Thoracic aorta (tissue), 2 donors: ENCODE data around the gene TMEM269. TPM values are rescaled to one million over a fixed set of nuclear protein-coding genes. Genes with fewer than 3 reads are reported as not detected.
"Not testable (repeated sequence)": the region's sequence is repeated elsewhere in the genome, so short reads cannot be mapped to it uniquely, and the experiment has no call there.

Experiments used
- ATAC-seq: fragments of 150-250 bp; one replicate; pipeline ENCODE4 v1.8.0; 2017; ENCODE audit warnings: low read depth; ENCODE audit not compliant: insufficient number of reproducible peaks, low FRiP score
- DNase-seq: peaks from one replicate; pipeline ENCODE4 v3.0.0-alpha.2; 2020; ENCODE audit warnings: low spot score
- H3K27ac ChIP-seq, 2 donors: fragments of 200-600 bp; sonication (generic); 1 replicate in 1 of 2; 2 replicates in 1 of 2; pipeline ENCODE4 v1.5.1; 2016; ENCODE audit warnings: mild to moderate bottlenecking in 2 of 2, moderate library complexity in 2 of 2
- H3K27me3 ChIP-seq: fragments of 200-600 bp; sonication (generic); replicated peaks from 2 replicates; pipeline ENCODE4 v1.6.0; 2016; ENCODE audit warnings: mild to moderate bottlenecking; ENCODE audit not compliant: insufficient read depth
- H3K36me3 ChIP-seq: fragments of 200-600 bp; sonication (generic); one replicate; pipeline ENCODE4 v1.5.1; 2016
- H3K4me1 ChIP-seq, 2 donors: fragments of 200-600 bp; sonication (generic); 1 replicate in 1 of 2; 2 replicates in 1 of 2; pipeline versions ENCODE4 v1.5.1 to v1.6.0; 2016; ENCODE audit warnings: low read depth in 2 of 2, mild to moderate bottlenecking in 1 of 2; ENCODE audit not compliant: control insufficient read depth in 1 of 2
- H3K4me3 ChIP-seq: fragments of 200-600 bp; sonication (generic); 2 replicates; pipeline ENCODE4 v1.5.1; 2016; ENCODE audit warnings: mild to moderate bottlenecking
- H3K9me3 ChIP-seq: fragments of 200-600 bp; sonication (generic); 2 replicates; pipeline ENCODE4 v1.5.1; 2016
- total RNA-seq, 2 donors: library from RNA; depleted of rRNA; stranded (reverse); fragments of >200 nt; gene quantifications; one replicate each; pipeline versions ENCODE4 v1.1.0 to v1.2.3, GENCODE V29; 2016
- TF ChIP-seq, protein P1 (sequence below): fragments of 200-600 bp; sonication (generic); IDR thresholded peaks from one replicate; pipeline ENCODE4 v1.5.1; 2019; ENCODE audit warnings: antibody characterized with exemption

Gene TMEM269
- total RNA-seq, 2 donors from 2014 or later = 0.27 to 0.35 TPM

DNA sequence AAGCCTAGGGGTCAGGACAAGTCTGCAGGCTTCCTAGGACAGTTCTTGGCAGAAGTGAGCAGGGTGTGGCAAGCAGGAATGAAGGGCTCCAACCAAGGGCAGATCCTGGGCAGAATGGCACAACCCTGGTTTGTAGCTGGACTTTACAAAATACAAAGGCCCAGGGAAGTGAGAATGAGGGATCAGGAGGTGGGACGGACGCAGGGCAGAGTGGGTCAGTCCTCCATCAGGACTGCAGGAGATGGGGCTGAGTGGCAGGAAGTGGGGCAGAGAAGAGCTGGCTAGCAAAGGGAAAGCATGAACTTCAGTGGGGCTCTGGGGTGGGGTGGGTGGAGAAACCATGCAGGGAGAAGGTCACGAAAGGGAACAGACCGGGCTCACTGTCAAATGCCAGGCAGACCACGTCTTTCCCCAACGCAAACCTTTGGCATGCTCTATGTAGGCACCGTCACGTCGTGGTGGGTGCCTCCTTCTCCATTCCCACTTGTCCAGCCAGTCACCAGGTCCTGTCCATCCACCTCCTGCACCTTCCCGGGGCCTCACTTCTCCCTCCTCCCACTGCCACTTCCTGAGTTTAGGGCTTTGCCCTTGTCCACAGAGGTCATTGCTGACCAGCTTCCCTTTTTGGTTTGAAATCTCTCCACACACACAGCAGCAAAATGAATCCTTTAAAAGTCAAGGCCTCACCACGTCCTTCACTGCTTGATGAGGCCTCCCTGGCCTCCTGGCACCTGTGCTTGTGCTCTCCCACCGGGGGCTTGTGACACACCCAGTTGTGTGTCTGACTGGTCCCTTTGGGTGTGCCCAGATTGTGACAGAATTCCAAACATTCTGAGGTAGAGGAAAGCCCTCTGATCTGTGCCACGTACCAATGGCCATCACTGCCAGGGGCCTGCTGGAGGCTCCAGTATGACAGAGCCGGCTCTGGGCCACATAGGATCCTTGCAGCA, 36.1 kb upstream of the TMEM269 start:
- Histone ChIP-seq H3K36me3 (peaks cover 52% of the 10 kb centered on the region), H3K4me3 (no peak overlapping the region), H3K4me1 (no peaks in the 10 kb centered on the region), H3K9me3 (no peaks in the 10 kb centered on the region), H3K27ac (no peak overlapping the region), H3K27me3 (no peaks in the 10 kb centered on the region)
- TF ChIP-seq, protein P1, sequence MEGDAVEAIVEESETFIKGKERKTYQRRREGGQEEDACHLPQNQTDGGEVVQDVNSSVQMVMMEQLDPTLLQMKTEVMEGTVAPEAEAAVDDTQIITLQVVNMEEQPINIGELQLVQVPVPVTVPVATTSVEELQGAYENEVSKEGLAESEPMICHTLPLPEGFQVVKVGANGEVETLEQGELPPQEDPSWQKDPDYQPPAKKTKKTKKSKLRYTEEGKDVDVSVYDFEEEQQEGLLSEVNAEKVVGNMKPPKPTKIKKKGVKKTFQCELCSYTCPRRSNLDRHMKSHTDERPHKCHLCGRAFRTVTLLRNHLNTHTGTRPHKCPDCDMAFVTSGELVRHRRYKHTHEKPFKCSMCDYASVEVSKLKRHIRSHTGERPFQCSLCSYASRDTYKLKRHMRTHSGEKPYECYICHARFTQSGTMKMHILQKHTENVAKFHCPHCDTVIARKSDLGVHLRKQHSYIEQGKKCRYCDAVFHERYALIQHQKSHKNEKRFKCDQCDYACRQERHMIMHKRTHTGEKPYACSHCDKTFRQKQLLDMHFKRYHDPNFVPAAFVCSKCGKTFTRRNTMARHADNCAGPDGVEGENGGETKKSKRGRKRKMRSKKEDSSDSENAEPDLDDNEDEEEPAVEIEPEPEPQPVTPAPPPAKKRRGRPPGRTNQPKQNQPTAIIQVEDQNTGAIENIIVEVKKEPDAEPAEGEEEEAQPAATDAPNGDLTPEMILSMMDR = no peak
- ATAC-seq = no peak
- no peak for DNase-seq

- no peak for DNase-seq
- Histone ChIP-seq H3K27me3 (no peaks in the 10 kb centered on the region), H3K4me3 (no peak overlapping the region), H3K27ac (no peak overlapping the region), H3K4me1 (no peaks in the 10 kb centered on the region), H3K36me3 (peaks cover 64% of the 10 kb centered on the region), H3K9me3 (no peaks in the 10 kb centered on the region)
- no peak for ATAC-seq
- TF ChIP-seq, protein P1 = no peak
Measured at GRCh38 chr1:42750041-42750440, 34.8 kb upstream of the TMEM269 start.

DNA sequence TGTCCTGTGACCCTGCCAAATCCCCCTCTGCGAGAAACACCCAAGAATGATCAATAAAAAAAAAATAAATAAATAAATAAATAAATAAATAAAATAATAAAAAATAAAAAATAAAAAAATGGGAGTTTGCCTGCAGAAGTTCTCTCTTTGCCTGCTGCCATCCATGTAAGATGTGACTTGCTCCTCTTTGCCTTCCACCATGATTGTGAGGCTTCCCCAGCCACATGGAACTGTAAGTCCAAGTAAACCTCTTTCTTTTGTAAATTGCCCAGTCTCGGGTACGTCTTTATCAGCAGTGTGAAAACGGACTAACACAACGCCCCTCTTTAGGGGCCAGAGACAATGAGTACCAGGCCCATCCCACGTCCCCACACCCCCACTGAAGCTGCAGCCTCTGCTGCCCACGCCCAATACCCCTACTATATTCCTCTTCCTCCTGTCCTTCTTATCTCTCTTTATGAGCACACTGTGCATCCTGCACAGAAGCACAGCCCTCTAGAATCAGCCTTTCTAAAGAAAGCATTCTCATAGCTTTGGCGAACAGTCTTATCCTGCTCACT, 33.2 kb upstream of the TMEM269 start:
- H3K36me3 ChIP-seq = peaks cover 78% of the 10 kb centered on the region
- not testable (repeated sequence) for H3K4me1 ChIP-seq, H3K9me3 ChIP-seq, DNase-seq, ATAC-seq, H3K27ac ChIP-seq, H3K27me3 ChIP-seq, H3K4me3 ChIP-seq

DNA sequence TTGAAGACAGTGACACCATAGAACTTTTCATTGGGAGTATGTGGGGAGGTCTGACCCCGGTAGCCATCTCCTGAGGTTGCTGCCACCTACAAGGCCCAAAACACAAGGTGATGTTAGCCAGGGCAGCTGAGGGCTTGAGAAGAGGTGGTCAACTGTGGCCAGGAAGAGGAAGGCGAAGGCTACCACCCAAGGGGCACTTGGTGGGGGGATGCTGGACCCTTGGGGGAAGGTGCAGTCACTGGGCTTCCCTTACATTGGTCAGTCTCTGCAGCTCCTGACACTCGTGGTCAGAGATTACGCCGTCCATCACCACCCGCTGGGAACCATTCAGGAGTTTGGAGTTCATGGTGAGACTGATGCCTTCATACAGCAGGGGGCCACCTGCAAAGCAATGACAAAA, 32.5 kb upstream of the TMEM269 start:
- ATAC-seq (no peak), DNase-seq (no peak)
- Histone ChIP-seq H3K27ac (no peak overlapping the region), H3K36me3 (peaks cover 73% of the 10 kb centered on the region), H3K4me3 (no peak overlapping the region), H3K9me3 (no peaks in the 10 kb centered on the region), H3K27me3 (no peaks in the 10 kb centered on the region), H3K4me1 (no peaks in the 10 kb centered on the region)
- TF ChIP-seq, protein P1 = no peak

- Histone ChIP-seq H3K36me3 (peaks cover 72% of the 10 kb centered on the region), H3K9me3 (no peaks in the 10 kb centered on the region), H3K27ac (no peak overlapping the region), H3K27me3 (no peaks in the 10 kb centered on the region), H3K4me1 (no peaks in the 10 kb centered on the region), H3K4me3 (no peak overlapping the region)
- no peak for ATAC-seq
- TF ChIP-seq, protein P1 = no peak
- no peak for DNase-seq
Measured at GRCh38 chr1:42753070-42753469, 31.7 kb upstream of the TMEM269 start.
